IPS-15b (cell line): Measurements from ENCODE around the gene CD274.

ENCODE experiments used
- H3K27me3 ChIP-seq: one replicate; pipeline ENCODE4 v1.6.1; 2013; ENCODE audit warnings: low read length; ENCODE audit not compliant: control insufficient read depth, insufficient read depth
- H3K36me3 ChIP-seq: one replicate; pipeline ENCODE4 v1.6.1; 2013; ENCODE audit warnings: low read length; ENCODE audit not compliant: control insufficient read depth, insufficient read depth
- H3K4me1 ChIP-seq: one replicate; pipeline ENCODE4 v1.6.1; 2013; ENCODE audit warnings: mild to moderate bottlenecking, low read length; ENCODE audit not compliant: control insufficient read depth, insufficient read depth
- H3K4me3 ChIP-seq: one replicate; pipeline ENCODE4 v1.5.1; 2013; ENCODE audit warnings: low read depth, low read length
- H3K9ac ChIP-seq: one replicate; pipeline ENCODE4 v1.6.1; 2013; ENCODE audit warnings: low read depth, mild to moderate bottlenecking, low read length
- H3K9me3 ChIP-seq: one replicate; pipeline ENCODE4 v1.6.1; 2013; ENCODE audit warnings: mild to moderate bottlenecking, low read length; ENCODE audit not compliant: control insufficient read depth, insufficient read depth

CD274 gene

GRCh38 chr9:5512658-5513452 lies 62.5 kb downstream of the CD274 start:
- H3K36me3 ChIP-seq: no peaks in the 10 kb centered on the region
- no peaks in the 10 kb centered on the region for H3K9me3 ChIP-seq
- H3K27me3 ChIP-seq: no peaks in the 10 kb centered on the region
- no peaks in the 10 kb centered on the region for H3K4me1 ChIP-seq
- H3K4me3 ChIP-seq: no peak overlapping the region
- H3K9ac ChIP-seq: no peak overlapping the region

DNA sequence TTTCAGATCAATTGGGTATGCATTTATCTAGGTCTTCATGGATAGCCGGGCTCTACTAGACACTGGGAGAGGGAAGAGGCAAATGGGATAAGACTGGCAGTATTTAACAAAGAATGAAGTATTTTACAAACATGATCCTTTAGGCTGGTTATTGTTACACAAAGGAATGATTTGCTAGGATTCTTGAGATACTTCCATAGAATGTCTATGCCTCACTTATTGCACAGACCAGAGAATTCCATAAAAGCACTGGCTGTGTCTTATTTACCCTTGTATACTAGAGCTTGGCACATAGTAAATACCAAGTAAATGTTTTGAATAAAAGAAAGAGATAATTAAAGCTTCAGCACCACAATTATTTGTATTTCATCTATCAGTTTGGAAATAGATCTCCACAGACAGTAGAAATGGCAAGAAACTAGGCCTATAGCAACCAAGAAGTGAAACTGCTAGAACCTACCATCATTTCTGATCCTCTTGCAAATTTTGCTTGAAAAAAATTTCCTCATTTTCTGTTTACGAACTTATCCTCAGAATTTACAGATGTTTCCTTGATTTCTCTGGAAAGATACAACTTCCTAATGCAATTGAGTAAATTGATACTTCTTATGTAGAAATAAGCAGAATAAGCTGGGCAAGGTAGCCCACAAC lies 63.7 kb downstream of the CD274 start:
- Histone ChIP-seq H3K4me3 (no peak overlapping the region), H3K4me1 (peaks cover 6% of the 10 kb centered on the region), H3K36me3 (no peaks in the 10 kb centered on the region)

GRCh38 chr9:5514617-5515260 lies 64.4 kb downstream of the CD274 start:
- Histone ChIP-seq H3K4me3 (no peak overlapping the region), H3K9me3 (no peaks in the 10 kb centered on the region), H3K4me1 (peaks cover 11% of the 10 kb centered on the region), H3K9ac (no peak overlapping the region), H3K36me3 (no peaks in the 10 kb centered on the region), H3K27me3 (no peaks in the 10 kb centered on the region)

More for the DNA sequence above, 63.7 kb downstream of the CD274 start:
- Histone ChIP-seq H3K9ac (no peak overlapping the region), H3K9me3 (no peaks in the 10 kb centered on the region), H3K27me3 (no peaks in the 10 kb centered on the region)

- Histone ChIP-seq H3K4me3 (no peak overlapping the region), H3K4me1 (peaks cover 11% of the 10 kb centered on the region), H3K27me3 (no peaks in the 10 kb centered on the region), H3K9ac (no peak overlapping the region), H3K36me3 (no peaks in the 10 kb centered on the region), H3K9me3 (no peaks in the 10 kb centered on the region)
Measured at GRCh38 chr9:5515261-5515650, 64.9 kb downstream of the CD274 start.

DNA sequence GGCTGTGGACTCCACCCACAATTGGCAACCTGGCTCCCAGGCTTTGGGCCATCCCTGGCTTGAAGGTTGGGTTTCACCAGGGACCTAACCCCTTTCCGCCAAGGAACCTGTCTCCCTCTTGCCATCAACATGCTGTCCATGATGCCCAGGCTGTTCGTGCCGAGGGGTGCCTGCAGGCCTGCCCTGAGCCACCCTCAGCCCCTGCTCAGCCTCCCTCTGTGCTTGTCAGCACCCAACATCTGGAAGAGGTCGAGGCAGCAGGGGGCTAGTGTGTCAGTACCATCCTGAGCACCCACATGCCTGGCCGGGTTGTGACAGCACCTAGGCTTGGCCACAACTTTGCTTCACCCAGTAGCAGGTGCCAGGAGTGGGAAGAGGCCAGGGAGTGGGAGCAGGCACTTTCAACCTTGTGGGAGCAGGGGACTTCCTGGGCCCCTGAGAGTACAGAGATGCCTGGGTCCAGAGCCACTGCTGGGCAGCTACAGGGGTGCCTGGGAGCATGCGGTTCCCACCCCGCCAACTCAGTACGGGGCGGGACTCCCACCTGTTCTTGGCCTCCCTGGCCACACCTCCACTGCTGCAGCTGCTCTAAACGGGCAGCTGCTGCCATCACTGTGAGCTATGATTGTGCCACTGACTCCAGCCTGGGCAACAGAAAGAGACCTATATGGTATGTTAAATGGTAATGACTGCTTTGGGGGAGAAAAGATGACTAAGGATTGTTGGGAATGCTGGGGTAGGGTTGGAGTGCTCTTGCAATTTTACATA lies 66.3 kb downstream of the CD274 start:
- Histone ChIP-seq H3K9me3 (no peaks in the 10 kb centered on the region), H3K9ac (no peak overlapping the region), H3K27me3 (no peaks in the 10 kb centered on the region), H3K36me3 (no peaks in the 10 kb centered on the region), H3K4me1 (peaks cover 14% of the 10 kb centered on the region), H3K4me3 (no peak overlapping the region)

GRCh38 chr9:5518171-5518936 lies 68.0 kb downstream of the CD274 start:
- H3K4me3 ChIP-seq: no peak overlapping the region
- no peaks in the 10 kb centered on the region for H3K27me3 ChIP-seq
- no peak overlapping the region for H3K9ac ChIP-seq
- no peaks in the 10 kb centered on the region for H3K9me3 ChIP-seq
- peaks cover 17% of the 10 kb centered on the region for H3K4me1 ChIP-seq
- H3K36me3 ChIP-seq: no peaks in the 10 kb centered on the region

DNA sequence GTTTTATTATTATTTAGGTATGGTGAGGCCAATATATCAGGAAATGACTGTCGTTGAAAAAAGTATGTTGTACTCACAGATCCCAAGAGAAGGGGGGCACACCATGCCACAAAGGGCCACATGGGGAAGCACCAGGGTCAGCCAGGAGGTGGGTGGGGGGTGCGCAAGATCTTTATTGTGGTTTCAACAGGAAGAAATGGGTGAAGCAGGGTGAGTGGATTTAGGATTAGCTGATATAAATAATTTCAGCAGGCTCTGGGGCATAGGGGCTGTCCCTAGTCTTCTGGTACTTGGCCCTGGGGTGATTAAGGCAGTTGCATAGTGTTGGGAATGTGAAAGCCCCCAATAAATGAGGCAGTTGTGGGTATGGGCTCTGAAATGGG lies 68.6 kb downstream of the CD274 start:
- H3K9ac ChIP-seq: no peak overlapping the region
- H3K9me3 ChIP-seq: no peaks in the 10 kb centered on the region
- no peaks in the 10 kb centered on the region for H3K27me3 ChIP-seq
- H3K4me1 ChIP-seq: peaks cover 17% of the 10 kb centered on the region
- no peak overlapping the region for H3K4me3 ChIP-seq
- no peaks in the 10 kb centered on the region for H3K36me3 ChIP-seq
